DMS 273 (cell line): ENCODE data around the gene RNASET2.

ENCODE experiments used
- DNase-seq: peaks from one replicate; lab custom pipeline; 2025; ENCODE audit not compliant: unreplicated experiment; lab: John Stamatoyannopoulos, UW

The RNASET2 gene

GRCh38 chr6:166956444-166957086, at the start of gene RNASET2:
Gene RNASET2, minus strand, starts transcription at chr6:166956550. Its CDS starts 368 bp downstream, at chr6:166956182.
- peak; percentile 96 for DNase-seq

DNA sequence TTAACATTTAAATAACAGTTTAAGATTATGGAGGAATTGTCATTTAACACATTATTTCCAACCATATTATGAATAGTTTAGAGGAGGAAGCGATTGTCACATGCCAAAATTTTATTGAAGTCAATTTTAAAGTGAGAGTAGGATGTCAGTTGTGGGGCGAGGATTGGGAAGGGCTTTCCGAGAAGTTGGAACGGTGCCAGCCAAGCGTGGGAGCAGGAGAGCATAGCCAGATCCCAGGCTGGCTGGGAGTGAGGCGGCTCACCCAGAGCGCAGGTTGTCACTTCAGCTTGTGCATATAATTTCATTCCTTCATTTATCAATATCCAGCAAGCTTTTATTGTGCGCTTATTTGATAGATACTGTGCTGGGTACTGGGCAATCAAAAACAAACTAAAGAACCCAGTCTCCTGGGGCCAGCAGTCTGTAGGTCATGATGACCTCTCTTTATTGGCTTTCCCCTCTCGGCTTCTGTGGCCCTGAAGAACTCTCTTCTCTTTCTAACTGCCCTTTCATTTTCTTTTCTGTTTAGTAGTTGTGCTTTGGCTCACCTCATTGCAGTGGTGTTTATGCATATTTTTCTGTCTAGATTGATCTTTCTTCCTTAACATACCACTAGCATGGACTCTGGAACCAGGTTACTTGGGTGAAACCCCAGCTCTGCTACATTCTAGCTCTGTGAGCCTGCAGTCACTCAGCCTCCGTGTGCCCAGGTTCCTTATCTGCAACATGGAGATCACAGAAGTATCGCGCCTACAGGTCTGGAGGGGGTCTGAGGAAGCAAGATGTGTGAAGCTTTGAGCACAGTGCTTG, 49.2 kb upstream of the RNASET2 start:
- peak; percentile 17 for DNase-seq

DNA sequence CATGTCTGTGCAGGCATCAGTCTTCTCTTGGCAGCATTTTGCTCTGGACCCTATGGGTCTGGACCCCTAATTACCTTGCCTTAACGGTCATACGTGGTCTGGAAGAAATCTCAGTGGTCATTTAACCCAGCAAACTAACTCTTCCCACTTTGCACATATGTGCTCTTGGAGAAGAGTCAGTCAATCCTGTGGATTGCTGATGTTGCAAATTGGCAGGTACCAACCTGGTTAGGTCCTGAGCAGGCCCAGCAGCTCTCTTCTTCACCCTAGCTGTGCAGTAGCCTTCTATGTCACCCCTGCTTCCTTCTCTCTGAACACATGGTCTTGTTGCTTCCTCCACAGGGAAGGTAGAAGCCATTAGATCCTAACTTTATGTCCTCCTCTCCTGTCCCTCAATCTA, 44.4 kb upstream of the RNASET2 start:
- no peak for DNase-seq

- DNase-seq = no peak
Measured at GRCh38 chr6:166999884-167000253, 43.5 kb upstream of the RNASET2 start.

GRCh38 chr6:166999145-166999883, 43.0 kb upstream of the RNASET2 start, which contains the start of gene CEP43:
Gene CEP43, plus strand, starts transcription at chr6:166999397. Its CDS starts 16 bp downstream, at chr6:166999413.
- DNase-seq = peak; percentile 98

GRCh38 chr6:166998256-166999144, 42.1 kb upstream of the RNASET2 start:
- peak; percentile 65 for DNase-seq

- DNase-seq = peak; percentile 82
Measured at GRCh38 chr6:166997768-166998255, 41.5 kb upstream of the RNASET2 start.

DNA sequence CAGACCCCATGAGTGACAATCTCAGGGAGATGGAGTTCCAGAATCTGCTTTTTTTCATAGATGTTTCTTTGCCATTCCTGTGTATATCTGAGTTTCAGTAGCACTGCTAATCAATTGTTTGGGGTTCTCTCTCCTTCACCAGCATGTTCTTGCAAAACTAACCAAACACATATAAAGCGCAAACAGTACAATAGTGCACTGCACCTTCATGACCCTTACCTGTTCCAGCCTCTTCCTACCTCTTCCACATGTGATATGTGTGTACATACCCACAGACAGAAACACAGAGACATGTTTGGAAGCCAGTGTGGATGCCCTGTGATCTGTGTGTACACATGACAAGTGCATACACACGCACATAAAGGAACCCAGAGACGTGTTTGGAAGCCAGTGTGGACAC, 41.0 kb upstream of the RNASET2 start:
- DNase-seq = no peak

- no peak for DNase-seq
Measured at GRCh38 chr6:166996406-166996805, 40.1 kb upstream of the RNASET2 start.

DNA sequence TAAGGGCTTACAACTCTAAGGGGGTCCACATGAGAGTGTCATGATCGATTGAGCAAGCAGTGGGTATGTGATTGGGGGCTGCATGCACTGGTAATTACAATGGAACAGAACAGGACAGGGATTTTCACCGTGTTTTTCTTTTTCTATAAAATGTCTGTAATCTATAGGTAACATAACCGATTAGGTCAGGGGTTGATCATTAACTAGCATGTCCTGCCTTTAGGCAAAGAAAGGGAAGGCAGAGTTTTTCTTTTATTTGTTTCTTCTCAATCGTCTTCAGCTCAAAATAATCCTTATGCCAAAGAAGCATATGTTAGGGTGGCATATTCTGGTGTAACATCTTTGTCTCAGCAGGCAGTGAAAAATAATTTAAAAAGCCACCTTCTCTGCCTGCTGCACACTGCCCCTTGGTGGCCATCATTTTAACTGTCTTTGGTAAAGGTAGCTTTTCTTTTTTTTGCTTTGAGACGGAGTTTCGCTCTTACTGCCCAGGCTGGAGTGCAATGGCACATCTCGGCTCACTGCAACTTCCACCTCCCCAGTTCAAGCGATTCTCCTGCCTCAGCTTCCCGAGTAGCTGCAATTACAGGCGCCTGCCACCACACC, 33.2 kb upstream of the RNASET2 start:
- DNase-seq = peak; percentile 42

DNA sequence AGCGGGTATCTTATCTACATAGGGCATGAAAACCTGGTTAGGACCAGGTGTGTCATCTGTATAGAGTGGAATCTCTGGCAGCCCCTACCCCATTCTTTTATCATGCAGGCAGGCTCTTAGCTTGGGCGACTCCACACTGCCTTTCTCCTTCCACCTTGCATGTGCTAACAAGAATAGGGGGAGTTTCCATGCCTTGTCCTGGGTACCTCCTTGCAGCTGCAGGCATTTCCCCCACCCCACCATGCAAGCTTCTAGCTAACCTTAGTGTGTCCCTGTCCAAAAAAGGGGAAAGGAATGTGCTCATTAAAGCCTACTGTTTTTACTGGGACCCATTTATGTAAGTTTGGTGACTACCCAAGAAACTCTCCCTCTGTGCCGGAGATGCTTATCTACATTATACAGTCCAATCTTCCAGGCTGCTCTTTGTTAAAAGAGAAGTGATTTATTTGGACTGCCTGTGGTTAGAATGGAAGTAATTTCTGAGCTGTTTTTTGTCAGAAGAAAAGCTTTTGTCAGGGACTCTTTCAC, 32.4 kb upstream of the RNASET2 start:
- no peak for DNase-seq

DNA sequence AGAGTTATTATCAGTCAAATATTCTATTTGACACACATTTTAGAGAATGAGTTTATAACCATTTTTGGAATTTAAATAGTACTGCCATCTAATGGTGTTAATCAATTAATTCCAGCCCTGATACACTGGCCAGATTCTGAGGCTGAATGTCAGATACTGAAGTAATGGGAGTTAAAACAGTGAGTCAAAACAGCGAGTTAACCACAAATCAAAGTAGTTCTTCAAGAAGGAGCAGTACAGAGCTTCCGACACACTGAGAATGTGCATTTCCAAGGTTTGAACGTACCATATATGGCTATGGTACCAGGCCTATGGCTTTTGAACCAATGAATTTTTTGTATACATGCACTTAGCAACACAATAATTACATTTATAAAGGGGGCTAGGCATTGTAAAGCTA, 31.6 kb upstream of the RNASET2 start:
- no peak for DNase-seq

DNA sequence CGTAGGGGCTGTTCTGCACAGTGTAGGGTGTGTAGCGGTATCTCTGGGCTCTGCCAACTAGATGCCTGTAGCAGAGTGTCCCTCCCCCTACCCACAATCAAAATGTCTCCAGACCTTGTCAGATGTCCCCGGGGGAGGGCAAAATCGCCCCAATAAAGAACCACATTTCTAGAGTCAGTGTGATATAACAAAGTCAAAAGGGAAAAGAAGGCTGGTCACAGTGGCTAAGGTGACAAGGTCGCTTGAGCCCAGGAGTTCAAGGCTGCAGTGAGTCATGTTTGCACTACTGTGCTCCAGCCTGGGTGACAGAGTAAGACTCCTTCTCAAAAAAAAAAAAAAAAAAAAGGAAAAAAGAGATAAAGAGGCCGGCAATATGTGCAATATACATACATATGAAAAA, 31.1 kb upstream of the RNASET2 start:
- DNase-seq = no peak

GRCh38 chr6:166980738-166981137, 24.4 kb upstream of the RNASET2 start:
- no peak for DNase-seq

GRCh38 chr6:166977621-166978525, 21.5 kb upstream of the RNASET2 start:
- no peak for DNase-seq

DNA sequence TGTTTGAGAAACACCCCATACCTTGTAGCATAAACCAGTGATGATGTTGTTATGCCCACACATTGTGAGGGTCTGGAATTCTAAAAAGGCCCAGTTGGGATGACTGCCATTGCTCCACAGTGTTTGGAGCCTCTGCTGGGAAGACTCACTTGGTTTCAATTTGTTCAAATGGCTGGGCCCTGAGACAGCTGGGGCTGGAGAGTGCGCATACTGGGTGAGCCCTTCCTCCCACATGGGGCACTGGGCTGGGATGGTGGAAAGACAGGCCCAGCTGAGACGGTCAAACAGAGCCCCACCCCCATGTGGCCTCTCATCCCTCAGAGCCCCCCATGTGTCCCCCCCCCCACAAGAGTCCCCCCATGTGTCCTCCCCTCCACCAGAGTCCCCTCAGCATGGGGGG, 20.3 kb upstream of the RNASET2 start:
- no peak for DNase-seq

DNA sequence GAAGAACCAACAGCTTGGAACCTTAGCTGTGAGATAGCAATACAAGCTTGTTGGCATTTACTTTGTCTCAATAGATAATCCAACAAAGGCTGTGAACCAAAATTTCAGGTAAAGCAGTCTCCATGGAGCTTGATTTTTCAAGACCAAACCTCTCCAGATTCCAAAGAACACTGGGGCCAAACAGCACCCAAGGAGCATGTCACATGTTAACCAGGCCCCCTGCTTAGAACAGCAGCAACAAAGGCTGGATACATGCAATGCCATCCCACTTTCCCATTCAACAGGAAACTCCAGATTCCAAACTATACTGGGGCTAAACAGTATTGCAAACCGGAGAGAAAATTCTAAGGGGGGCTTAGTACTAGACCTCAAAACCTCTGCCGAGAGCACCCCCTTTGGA, 15.8 kb upstream of the RNASET2 start:
- no peak for DNase-seq

- no peak for DNase-seq
Measured at GRCh38 chr6:166971271-166971670, 14.9 kb upstream of the RNASET2 start.

GRCh38 chr6:166970776-166971175, 14.4 kb upstream of the RNASET2 start:
- DNase-seq = no peak
